DOHH2 (cell line): ENCODE data around the gene GLDC.

ENCODE experiments used
- EZH2phosphoT487 ChIP-seq: fragments of 200-600 bp; sonication (generic); IDR thresholded peaks from 2 replicates; pipeline ENCODE4 v1.6.1; 2017; ENCODE audit warnings: borderline replicate concordance, mild to moderate bottlenecking, antibody characterized with exemption, low read length, moderate library complexity, mixed read lengths
- TF ChIP-seq, protein P1 (sequence below): fragments of 200-600 bp; sonication (generic); IDR thresholded peaks from one replicate; pipeline ENCODE4 v1.5.1; 2014; ENCODE audit warnings: antibody characterized with exemption, mild to moderate bottlenecking, low read depth, low read length; ENCODE audit not compliant: poor library complexity, severe bottlenecking

DNA sequence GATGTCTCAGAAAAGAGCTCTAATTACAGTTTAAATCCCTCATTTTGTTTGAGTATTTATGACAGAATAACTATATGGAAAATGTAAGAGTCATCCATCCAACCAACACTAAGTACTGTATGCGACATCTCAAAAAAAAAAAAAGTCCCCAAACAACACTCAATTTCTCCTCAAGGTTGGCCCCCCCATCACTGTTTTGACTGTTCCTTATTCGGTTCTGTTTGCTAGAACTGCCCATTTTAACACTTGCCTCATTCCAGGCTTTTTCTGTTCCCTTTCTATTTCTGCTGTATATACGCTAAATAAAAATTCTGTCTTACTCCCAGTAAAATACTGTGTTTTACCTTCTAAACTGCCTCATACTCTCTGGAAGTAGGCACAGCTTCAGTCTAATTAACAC lies 25.2 kb downstream of the GLDC start:
- TF ChIP-seq, protein P1, sequence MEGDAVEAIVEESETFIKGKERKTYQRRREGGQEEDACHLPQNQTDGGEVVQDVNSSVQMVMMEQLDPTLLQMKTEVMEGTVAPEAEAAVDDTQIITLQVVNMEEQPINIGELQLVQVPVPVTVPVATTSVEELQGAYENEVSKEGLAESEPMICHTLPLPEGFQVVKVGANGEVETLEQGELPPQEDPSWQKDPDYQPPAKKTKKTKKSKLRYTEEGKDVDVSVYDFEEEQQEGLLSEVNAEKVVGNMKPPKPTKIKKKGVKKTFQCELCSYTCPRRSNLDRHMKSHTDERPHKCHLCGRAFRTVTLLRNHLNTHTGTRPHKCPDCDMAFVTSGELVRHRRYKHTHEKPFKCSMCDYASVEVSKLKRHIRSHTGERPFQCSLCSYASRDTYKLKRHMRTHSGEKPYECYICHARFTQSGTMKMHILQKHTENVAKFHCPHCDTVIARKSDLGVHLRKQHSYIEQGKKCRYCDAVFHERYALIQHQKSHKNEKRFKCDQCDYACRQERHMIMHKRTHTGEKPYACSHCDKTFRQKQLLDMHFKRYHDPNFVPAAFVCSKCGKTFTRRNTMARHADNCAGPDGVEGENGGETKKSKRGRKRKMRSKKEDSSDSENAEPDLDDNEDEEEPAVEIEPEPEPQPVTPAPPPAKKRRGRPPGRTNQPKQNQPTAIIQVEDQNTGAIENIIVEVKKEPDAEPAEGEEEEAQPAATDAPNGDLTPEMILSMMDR, result no peak
- TF ChIP-seq EZH2phosphoT487, result no peak
